ENCODE data around the gene NRXN3. TPM values are rescaled to one million over a fixed set of nuclear protein-coding genes. Genes with fewer than 3 reads are reported as not detected.

The NRXN3 gene
- total RNA-seq, 1 experiment from 2014 or later, result 1.1 TPM

DNA sequence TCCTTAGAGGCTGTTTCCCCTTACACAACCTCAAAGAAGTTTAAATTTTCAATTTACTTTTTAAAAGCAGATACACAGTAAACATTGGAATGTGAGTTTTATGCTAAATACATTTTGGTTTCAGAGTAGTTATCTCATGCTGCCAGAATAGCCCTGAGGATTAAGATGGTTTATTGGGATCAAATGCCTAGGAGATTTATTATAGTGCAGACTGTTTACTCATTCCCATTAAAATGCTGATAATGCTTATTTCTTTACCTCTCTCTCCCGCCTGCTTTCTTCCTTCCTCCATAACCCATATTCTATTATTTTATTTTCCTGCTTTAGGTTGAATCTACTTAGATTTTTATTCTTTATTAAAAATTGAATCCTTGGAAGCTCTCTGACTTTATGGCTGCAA, 1701.0 kb downstream of the NRXN3 start:
- CTCF ChIA-PET, result no interaction called here
- intact Hi-C loops (cut with micrococcal nuclease), result no loop called here
- no peak for TF ChIP-seq EZH2 (IDR thresholded peaks at IDR 0.05; ENCODE audit: low read length, unreplicated experiment)
- TF ChIP-seq EZH2phosphoT487 (IDR thresholded peaks at IDR 0.05; ENCODE audit: borderline replicate concordance, low read length), result no peak

DNA sequence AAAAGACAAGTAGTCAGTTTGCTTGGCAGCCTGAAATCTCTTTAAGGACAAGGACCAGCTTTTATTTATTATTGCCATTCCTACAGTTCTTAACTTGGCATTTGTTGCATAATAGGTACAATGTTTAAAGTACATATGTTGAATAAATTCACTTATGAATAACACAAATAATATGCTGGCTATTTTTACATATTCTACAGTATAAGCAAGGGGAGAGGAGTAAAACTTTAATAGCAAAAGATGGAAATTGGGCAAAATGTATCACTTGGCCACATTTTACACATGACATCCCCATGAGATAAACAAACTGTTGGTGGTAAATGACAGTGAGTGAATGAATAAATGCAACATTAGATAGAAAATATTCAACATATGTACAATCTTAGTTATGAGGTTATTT, 1708.1 kb downstream of the NRXN3 start:
- CTCF ChIA-PET, result no interaction called here
- Histone ChIP-seq H3K4me3 (ENCODE audit: low read length) (no peak overlapping the region), H3K36me3 (ENCODE audit: low read depth, low read length) (no peaks in the 10 kb centered on the region), H3F3A (ENCODE audit: low read length, unreplicated experiment) (no peaks in the 10 kb centered on the region), H2AFZ (ENCODE audit: low read length) (no peak overlapping the region), H4K20me1 (ENCODE audit: low read length) (no peaks in the 10 kb centered on the region), H3K4me2 (ENCODE audit: low read length) (no peak overlapping the region), H3K4me1 (ENCODE audit: insufficient read depth, low read length) (no peaks in the 10 kb centered on the region), H3K79me2 (ENCODE audit: low read length) (no peaks in the 10 kb centered on the region), H3K9ac (ENCODE audit: low read length) (no peak overlapping the region), H3K9me2 (replicated peaks; ENCODE audit: low read length) (no peaks in the 10 kb centered on the region), H3K27me3 (ENCODE audit: low read length) (no peaks in the 10 kb centered on the region), H3K9me3 (ENCODE audit: low read length) (no peaks in the 10 kb centered on the region), H3K27ac (ENCODE audit: low read length) (no peak overlapping the region)
- TF ChIP-seq CTCF (conservative IDR thresholded peaks at IDR 0.05; ENCODE audit: low read depth, low read length), result no peak
- no peak for TF ChIP-seq EZH2 (IDR thresholded peaks at IDR 0.05; ENCODE audit: low read length, unreplicated experiment)
- TF ChIP-seq EZH2phosphoT487 (IDR thresholded peaks at IDR 0.05; ENCODE audit: borderline replicate concordance, low read length), result no peak
- DNase-seq (no peak), ATAC-seq (no peak)
- intact Hi-C loops (cut with micrococcal nuclease), result no loop called here
- BruUV-seq (replicated peaks), result no TSS peak
- POLR2A ChIA-PET (ENCODE audit: unreplicated experiment), result no interaction called here

More for the DNA sequence above, 1701.0 kb downstream of the NRXN3 start:
- no peak overlapping the region for H3K27ac ChIP-seq (ENCODE audit: low read length)
- H3K9me3 ChIP-seq (ENCODE audit: low read length), result no peaks in the 10 kb centered on the region
- no peak overlapping the region for H3K4me2 ChIP-seq (ENCODE audit: low read length)
- H3K79me2 ChIP-seq (ENCODE audit: low read length), result no peaks in the 10 kb centered on the region
- ATAC-seq, result no peak; the same call in 1 of the 2 replicates
- POLR2A ChIA-PET (ENCODE audit: unreplicated experiment), result no interaction called here
- no peak overlapping the region for H2AFZ ChIP-seq (ENCODE audit: low read length)
- no peaks in the 10 kb centered on the region for H3K36me3 ChIP-seq (ENCODE audit: low read depth, low read length)
- no peaks in the 10 kb centered on the region for H3K9me2 ChIP-seq (replicated peaks; ENCODE audit: low read length)
- no peaks in the 10 kb centered on the region for H3F3A ChIP-seq (ENCODE audit: low read length, unreplicated experiment)
- DNase-seq, result no peak
- no TSS peak for BruUV-seq (replicated peaks)
- H3K9ac ChIP-seq (ENCODE audit: low read length), result no peak overlapping the region
- H4K20me1 ChIP-seq (ENCODE audit: low read length), result no peaks in the 10 kb centered on the region
- H3K4me3 ChIP-seq (ENCODE audit: low read length), result no peak overlapping the region
- no peaks in the 10 kb centered on the region for H3K4me1 ChIP-seq (ENCODE audit: insufficient read depth, low read length)
- no peaks in the 10 kb centered on the region for H3K27me3 ChIP-seq (ENCODE audit: low read length)

GRCh38 chr14:79878785-79879184, 1708.6 kb downstream of the NRXN3 start:
- DNase-seq, result no peak
- POLR2A ChIA-PET (ENCODE audit: unreplicated experiment), result no interaction called here
- no peaks in the 10 kb centered on the region for H3K9me3 ChIP-seq (ENCODE audit: low read length)
- no peaks in the 10 kb centered on the region for H3K4me1 ChIP-seq (ENCODE audit: insufficient read depth, low read length)
- no peak overlapping the region for H3K9ac ChIP-seq (ENCODE audit: low read length)
- no peak overlapping the region for H3K4me2 ChIP-seq (ENCODE audit: low read length)
- TF ChIP-seq EZH2phosphoT487 (IDR thresholded peaks at IDR 0.05; ENCODE audit: borderline replicate concordance, low read length), result no peak
- no peak for TF ChIP-seq CTCF (conservative IDR thresholded peaks at IDR 0.05; ENCODE audit: low read depth, low read length)
- no peak for TF ChIP-seq EZH2 (IDR thresholded peaks at IDR 0.05; ENCODE audit: low read length, unreplicated experiment)
- H3K79me2 ChIP-seq (ENCODE audit: low read length), result no peaks in the 10 kb centered on the region
- no peak overlapping the region for H3K4me3 ChIP-seq (ENCODE audit: low read length)
- intact Hi-C loops (cut with micrococcal nuclease), result no loop called here
- no peak for ATAC-seq
- H3F3A ChIP-seq (ENCODE audit: low read length, unreplicated experiment), result no peaks in the 10 kb centered on the region
- no peaks in the 10 kb centered on the region for H3K36me3 ChIP-seq (ENCODE audit: low read depth, low read length)
- no peaks in the 10 kb centered on the region for H3K9me2 ChIP-seq (replicated peaks; ENCODE audit: low read length)
- CTCF ChIA-PET, result no interaction called here
- BruUV-seq (replicated peaks), result no TSS peak
- H4K20me1 ChIP-seq (ENCODE audit: low read length), result no peaks in the 10 kb centered on the region
- H2AFZ ChIP-seq (ENCODE audit: low read length), result no peak overlapping the region
- H3K27me3 ChIP-seq (ENCODE audit: low read length), result no peaks in the 10 kb centered on the region
- H3K27ac ChIP-seq (ENCODE audit: low read length), result no peak overlapping the region
